ENCODE data around the gene ASB3. TPM values are rescaled to one million over a fixed set of nuclear protein-coding genes. Genes with fewer than 3 reads are reported as not detected.
"Not testable (repeated sequence)": the region's sequence is repeated elsewhere in the genome, so short reads cannot be mapped to it uniquely, and the experiment has no call there.

The ASB3 gene
- total RNA-seq, 3 donors from 2014 or later = 11.5 to 15.9 (median 12.8) TPM

DNA sequence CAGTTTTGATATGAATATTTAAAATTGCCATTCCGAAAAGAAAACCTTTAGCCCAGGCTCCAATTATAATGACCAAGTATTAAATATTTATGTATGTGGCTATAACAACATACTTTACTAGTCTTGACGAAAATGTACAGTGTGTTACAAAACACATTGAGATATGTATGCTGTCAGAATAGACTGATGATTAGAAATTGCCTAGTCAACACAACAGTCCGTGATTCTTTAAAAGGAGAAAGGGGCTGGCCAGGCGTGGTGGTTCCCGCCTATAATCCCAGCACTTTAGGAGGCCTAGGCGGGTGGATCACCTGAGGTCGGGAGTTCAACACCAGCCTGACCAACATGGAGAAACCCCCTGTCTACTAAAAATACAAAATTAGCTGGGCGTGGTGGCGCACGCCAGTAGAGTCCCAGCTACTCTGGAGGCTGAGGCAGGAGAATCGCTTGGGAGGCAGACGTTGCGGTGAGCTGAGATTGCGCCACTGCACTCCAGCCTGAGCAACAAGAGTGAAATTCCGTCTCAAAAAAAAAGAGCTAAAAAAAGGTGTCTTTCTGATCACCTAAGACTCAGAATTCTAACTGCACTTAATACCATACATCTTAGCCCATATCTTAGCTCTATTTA is 17.3 kb downstream of the ASB3 start:
- Mint-ChIP-seq H3K36me3 (ENCODE audit: insufficient read depth) (peaks cover 13% of the 10 kb centered on the region), H3K27me3 (ENCODE audit: low read depth) (no peaks in the 10 kb centered on the region), H3K4me3 (peak overlapping the region; percentile 46), H3K9me3 (no peaks in the 10 kb centered on the region), H3K4me1 (ENCODE audit: low read depth) (peaks cover 24% of the 10 kb centered on the region)
- DNase-seq (no peak), ATAC-seq (no peak)

DNA sequence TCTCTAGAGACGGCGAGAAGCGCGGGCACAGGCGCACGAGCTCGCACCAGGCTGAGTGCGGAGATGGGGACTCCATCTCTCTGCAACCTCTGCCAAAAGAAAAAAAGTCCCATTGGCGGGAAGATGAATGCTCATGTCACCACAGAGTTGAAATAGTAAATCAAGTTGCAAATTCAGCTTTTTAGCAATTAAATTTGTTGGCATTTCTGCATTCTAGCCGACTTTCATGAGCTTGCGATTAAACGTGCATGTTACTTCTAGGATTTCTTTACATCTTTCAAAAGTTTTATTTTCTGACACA is 18.6 kb downstream of the ASB3 start:
- Mint-ChIP-seq H3K9me3 (no peaks in the 10 kb centered on the region), H3K4me3 (peak overlapping the region; percentile 93), H3K27me3 (ENCODE audit: low read depth) (no peaks in the 10 kb centered on the region), H3K4me1 (ENCODE audit: low read depth) (peaks cover 22% of the 10 kb centered on the region), H3K36me3 (ENCODE audit: insufficient read depth) (peaks cover 13% of the 10 kb centered on the region)
- DNase-seq = no peak
- peak in 1 of 2 donors; percentile 74 for ATAC-seq

DNA sequence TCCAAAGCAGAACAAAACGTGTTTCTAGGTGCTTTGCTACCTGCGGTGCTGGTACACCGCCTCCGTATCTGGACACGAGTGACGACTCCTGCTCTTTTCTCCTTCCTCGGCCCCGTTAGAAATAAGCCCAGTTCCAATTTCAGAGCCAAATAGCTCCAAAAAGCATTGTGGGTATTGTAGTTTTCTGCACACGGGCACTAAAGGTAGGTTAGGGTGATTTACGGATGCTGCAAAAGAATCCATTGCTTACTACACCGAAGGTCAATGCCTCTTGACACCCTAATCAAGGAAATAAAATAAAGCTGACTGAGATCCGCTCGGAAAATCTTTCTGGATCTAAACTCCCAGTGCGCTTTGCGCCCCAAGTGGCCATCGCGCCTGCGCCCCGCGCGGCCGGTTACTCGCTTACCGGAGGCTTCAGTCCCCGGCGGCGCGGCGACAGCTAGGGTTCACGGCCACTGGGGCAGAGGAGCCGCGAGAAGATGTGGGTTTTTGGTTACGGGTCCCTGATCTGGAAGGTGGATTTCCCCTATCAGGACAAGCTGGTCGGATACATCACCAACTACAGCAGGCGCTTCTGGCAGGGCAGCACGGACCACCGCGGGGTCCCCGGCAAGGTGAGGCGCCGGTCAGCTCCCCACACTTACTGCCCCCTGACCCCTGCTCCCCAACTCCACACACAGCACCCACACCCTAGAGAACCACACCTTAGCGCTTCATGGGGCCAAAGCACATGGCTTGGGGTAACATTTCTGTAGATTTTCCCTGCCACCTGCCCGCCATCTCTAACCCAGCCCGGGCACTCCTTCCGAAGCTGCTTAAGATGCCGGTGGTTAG is 19.1 kb downstream of the ASB3 start, which contains the start of gene CHAC2:
Gene CHAC2, plus strand, starts transcription at position 400 of the 837 bp plus-strand sequence. Its CDS starts 83 bp downstream, at position 483.
- ATAC-seq = peak; percentile 96 to 97
- Mint-ChIP-seq H3K36me3 (ENCODE audit: insufficient read depth) (peaks cover 17% of the 10 kb centered on the region), H3K9me3 (no peaks in the 10 kb centered on the region), H3K4me1 (ENCODE audit: low read depth) (peaks cover 22% of the 10 kb centered on the region), H3K4me3 (peak within 1 kb of the TSS; percentile 93), H3K27me3 (ENCODE audit: low read depth) (no peaks in the 10 kb centered on the region)
- DNase-seq = peak; percentile 75

DNA sequence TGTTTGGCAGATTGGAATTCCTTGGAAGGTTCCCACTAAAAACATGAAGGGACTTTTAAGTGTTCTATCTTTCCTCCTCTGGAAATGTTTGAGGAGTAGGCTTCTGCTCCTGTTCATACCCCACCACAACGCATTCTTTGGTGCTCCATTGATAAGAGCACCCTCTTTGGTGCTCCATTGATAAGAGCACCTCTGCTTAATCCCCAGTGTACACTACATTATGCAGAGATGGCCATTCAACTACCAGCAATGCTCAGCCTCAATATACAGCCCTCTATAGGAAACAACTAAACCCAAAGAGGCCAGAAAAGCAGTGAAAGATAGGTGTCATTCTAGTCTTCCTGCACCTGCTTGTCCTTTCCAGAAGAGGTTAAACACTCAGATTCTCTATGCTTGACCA is 21.0 kb downstream of the ASB3 start:
- Mint-ChIP-seq H3K27me3 (ENCODE audit: low read depth) (no peaks in the 10 kb centered on the region), H3K36me3 (ENCODE audit: insufficient read depth) (peaks cover 20% of the 10 kb centered on the region), H3K9me3 (no peaks in the 10 kb centered on the region), H3K4me1 (ENCODE audit: low read depth) (peaks cover 20% of the 10 kb centered on the region), H3K4me3 (no peak overlapping the region)
- ATAC-seq = no peak
- DNase-seq = no peak

DNA sequence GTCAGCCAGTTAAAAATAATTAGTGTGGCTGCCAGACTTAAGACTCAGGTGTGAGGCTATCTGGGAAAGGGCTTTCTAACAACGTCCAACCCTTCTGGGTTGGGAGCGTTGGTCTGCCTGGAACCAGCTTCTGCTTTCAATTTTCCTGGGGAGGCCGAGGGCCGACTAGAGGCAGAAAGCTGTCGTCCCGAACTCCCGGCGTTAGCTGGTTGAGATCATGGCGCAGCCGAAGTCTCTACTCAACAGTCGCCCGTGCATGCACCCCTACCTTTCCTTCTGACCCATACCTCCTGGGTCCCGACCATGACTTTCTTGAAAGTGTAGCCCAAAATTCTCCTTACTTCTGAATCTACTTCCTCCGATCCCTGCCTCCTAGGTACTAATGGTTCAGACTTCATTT is 29.5 kb downstream of the ASB3 start:
- not testable (repeated sequence) for ATAC-seq; H3K4me3 Mint-ChIP-seq; H3K4me1 Mint-ChIP-seq (ENCODE audit: low read depth); H3K9me3 Mint-ChIP-seq; H3K27me3 Mint-ChIP-seq (ENCODE audit: low read depth); DNase-seq
- peaks cover 23% of the 10 kb centered on the region for H3K36me3 Mint-ChIP-seq (ENCODE audit: insufficient read depth)

DNA sequence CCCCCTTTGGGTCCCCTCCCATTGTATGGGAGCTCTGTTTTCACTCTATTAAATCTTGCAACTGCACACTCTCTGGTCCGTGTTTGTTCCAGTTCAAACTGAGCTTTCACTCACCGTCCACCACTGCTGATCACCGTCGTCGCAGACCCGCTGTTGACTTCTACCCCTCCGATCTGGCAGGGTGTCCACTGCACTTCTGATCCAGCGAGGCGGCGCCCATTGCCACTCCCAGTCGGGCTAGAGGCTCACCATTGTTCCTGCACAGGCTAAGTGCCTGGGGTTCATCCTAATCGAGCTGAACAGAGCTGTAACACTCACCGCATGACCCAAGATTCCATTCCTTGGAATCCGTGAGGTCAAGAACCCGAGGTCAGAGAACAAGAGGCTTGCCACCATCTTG is 30.1 kb downstream of the ASB3 start:
- no peak for ATAC-seq
- Mint-ChIP-seq H3K4me1 (ENCODE audit: low read depth) (peaks cover 7% of the 10 kb centered on the region), H3K36me3 (ENCODE audit: insufficient read depth) (peaks cover 19% of the 10 kb centered on the region), H3K9me3 (no peaks in the 10 kb centered on the region), H3K4me3 (no peak overlapping the region), H3K27me3 (ENCODE audit: low read depth) (no peaks in the 10 kb centered on the region)
- no peak for DNase-seq

DNA sequence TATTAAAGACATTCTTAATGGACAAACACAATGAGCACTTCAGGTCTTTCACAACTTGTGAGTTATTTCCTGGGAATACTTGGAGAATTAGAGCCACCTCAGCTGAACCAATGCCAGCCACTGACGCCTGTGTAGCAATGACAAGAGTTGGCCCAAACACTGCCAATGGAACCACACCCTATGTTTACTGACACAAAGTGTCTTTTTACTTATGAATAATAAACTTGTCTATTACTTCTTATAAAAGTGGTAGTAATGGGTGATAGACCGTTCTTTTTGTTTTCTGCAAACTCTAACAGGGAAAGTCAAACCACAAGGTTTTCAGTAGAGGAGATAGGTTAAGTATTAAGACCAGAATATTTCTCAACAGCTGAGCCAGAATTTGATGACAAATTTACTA is 31.6 kb downstream of the ASB3 start:
- DNase-seq = no peak
- Mint-ChIP-seq H3K9me3 (no peaks in the 10 kb centered on the region), H3K4me3 (no peak overlapping the region), H3K4me1 (ENCODE audit: low read depth) (peaks cover 14% of the 10 kb centered on the region), H3K27me3 (ENCODE audit: low read depth) (no peaks in the 10 kb centered on the region), H3K36me3 (ENCODE audit: insufficient read depth) (peaks cover 18% of the 10 kb centered on the region)
- no peak for ATAC-seq

DNA sequence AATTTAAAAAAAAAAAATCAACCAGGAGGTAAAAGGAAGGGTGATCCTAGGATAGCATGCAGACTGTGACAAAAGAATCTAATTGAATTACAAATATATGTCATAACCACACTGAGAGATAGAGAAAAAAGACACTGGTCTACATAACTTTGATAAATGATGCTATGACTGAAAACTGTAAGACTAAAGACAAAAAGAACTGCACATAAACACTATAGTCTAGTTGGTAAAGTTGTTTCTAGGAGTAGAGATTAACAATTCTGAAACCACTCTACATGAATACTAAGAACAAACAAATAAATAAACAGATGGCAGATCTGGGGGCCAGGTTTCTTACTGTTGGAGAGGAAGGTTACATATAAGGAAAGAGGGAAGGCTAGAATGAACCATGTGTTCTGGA is 33.7 kb downstream of the ASB3 start:
- Mint-ChIP-seq H3K4me3 (no peak overlapping the region), H3K36me3 (ENCODE audit: insufficient read depth) (peaks cover 26% of the 10 kb centered on the region), H3K27me3 (ENCODE audit: low read depth) (no peaks in the 10 kb centered on the region), H3K9me3 (no peaks in the 10 kb centered on the region), H3K4me1 (ENCODE audit: low read depth) (peaks cover 14% of the 10 kb centered on the region)
- DNase-seq (no peak), ATAC-seq (no peak)

DNA sequence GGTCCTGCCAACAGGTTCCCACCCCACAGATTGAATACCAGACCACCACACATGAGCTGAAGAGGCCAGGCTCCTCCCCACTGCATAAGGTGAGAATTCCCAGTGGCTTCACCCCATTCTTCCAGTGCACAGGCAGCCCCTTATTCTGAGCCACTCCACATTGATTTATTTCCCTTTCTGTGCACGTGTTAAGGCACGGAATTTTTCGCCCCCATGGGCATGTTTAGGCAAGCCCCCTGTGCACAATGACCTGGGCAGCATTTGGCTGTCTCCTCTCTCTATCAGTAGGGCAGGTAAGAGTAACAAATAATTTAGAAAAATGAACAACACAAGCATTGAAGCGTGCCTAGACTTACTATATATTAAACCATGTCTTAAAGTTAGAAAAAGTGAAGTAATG is 34.4 kb downstream of the ASB3 start:
- no peaks in the 10 kb centered on the region for H3K27me3 Mint-ChIP-seq (ENCODE audit: low read depth)
- peaks cover 27% of the 10 kb centered on the region for H3K36me3 Mint-ChIP-seq (ENCODE audit: insufficient read depth)
- no peak overlapping the region for H3K4me3 Mint-ChIP-seq
- H3K9me3 Mint-ChIP-seq = no peaks in the 10 kb centered on the region
- ATAC-seq (no peak), DNase-seq (no peak)
- H3K4me1 Mint-ChIP-seq (ENCODE audit: low read depth) = peaks cover 14% of the 10 kb centered on the region

DNA sequence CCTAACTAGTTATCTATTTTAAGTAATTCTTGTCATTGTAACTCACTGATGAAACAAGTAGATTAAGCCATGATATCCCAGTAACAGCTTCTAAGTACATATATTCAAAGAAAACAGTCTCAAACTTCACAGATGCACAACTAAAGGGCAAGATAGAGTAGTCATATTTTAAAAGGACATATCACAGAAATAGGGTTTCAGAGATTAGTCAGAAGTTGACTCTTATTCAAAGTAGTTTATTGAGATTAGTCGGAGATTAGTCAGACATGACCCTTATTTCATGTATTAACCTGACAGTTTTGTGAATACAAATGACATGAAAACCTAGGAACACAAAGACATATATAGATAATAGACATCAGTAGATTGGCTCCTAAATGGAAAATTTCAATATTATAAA is 35.0 kb downstream of the ASB3 start:
- no peak overlapping the region for H3K4me3 Mint-ChIP-seq
- ATAC-seq = peak; percentile 94 to 95

DNA sequence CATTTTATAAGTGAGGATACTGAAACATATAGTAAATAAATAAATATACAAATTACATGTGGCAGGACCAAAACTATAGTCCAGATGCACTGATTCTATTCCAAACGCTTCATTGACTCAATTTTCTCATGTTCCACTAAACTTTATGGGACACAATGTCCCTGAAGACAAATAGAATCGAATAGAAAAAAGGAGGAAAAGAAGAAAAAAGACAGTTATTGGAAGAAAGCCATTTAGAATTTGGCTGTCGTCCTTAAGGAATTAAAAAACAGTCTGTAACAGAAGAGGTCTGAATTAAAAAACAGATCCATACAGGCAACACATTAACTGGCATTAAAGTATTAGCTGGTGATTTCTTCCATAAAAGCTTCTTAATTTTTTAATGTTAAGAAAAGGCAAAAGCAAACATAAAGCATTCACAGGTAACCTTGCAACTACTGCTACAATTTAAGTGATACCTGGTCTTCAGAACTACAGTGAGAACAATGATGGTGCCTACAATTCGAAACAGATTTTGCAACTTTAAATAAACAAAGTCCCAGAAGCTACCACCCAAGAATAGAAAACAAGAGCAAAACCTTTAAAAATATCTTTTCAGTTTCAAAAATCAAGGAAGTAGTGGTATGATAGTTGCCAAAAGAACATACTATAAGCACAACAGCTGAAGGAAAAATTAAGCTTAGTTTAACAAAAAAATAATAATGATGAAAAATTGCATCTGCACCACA is 36.5 kb downstream of the ASB3 start:
- DNase-seq (no peak), ATAC-seq (no peak)
- H3K27me3 Mint-ChIP-seq (ENCODE audit: low read depth) = no peaks in the 10 kb centered on the region
- no peaks in the 10 kb centered on the region for H3K9me3 Mint-ChIP-seq
- H3K4me3 Mint-ChIP-seq = no peak overlapping the region
- H3K36me3 Mint-ChIP-seq (ENCODE audit: insufficient read depth) = peaks cover 26% of the 10 kb centered on the region
- H3K4me1 Mint-ChIP-seq (ENCODE audit: low read depth) = peaks cover 14% of the 10 kb centered on the region

More for the DNA sequence above, 35.0 kb downstream of the ASB3 start:
- DNase-seq = no peak
- no peaks in the 10 kb centered on the region for H3K9me3 Mint-ChIP-seq
- peaks cover 25% of the 10 kb centered on the region for H3K36me3 Mint-ChIP-seq (ENCODE audit: insufficient read depth)
- H3K27me3 Mint-ChIP-seq (ENCODE audit: low read depth) = no peaks in the 10 kb centered on the region
- H3K4me1 Mint-ChIP-seq (ENCODE audit: low read depth) = peaks cover 14% of the 10 kb centered on the region

DNA sequence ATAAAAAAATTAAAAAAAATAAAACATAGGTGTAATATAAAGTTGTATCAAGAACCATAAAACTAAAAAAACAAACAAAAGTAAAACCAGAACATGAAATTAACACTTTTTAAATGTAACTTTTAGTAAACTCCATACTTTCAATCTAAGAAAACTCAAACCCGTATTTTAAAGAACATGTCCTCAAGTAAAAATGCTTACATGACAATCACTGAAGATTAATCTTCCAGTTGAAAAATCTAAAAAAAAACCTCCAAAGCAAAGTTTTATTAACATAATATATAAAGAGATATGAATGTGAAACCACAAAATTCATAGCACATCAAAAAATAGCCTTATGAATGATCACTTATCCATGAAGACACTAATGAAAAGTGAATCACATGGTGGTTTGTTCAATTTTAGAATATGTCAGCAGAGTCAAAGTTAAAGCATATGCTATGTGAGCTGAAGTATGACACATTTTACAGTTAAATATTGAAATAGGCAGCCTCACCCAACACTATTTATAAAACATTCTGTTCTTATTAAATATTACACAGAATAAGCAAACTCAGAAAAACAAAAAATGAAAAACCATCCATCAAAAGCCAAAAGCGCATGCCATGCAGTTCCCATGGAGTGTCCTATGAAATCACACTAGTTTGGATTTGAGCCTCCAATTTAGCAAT is 42.2 kb downstream of the ASB3 start:
- H3K4me3 Mint-ChIP-seq = no peak overlapping the region
- ATAC-seq (no peak), DNase-seq (no peak)
- H3K9me3 Mint-ChIP-seq = no peaks in the 10 kb centered on the region
- peaks cover 33% of the 10 kb centered on the region for H3K36me3 Mint-ChIP-seq (ENCODE audit: insufficient read depth)
- H3K4me1 Mint-ChIP-seq (ENCODE audit: low read depth) = peaks cover 7% of the 10 kb centered on the region
- H3K27me3 Mint-ChIP-seq (ENCODE audit: low read depth) = no peaks in the 10 kb centered on the region

DNA sequence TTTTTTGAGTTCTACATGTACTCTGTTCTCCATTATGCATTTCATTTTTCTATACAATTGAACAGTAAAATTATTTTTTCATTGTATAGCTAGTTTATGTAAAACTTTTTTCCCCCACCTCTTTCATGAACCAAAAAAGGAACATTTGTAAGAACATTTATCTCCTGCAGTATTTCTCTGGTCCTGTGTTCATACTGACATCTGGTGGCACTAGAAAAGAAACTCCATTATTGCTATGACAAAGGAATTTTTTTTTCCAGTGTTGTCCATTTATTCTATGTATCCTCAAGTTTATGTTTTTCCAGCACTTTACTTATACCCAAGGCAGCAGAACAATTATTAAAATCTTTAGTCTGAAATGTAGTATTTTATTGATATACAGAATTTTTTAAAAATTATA is 46.6 kb downstream of the ASB3 start:
- Mint-ChIP-seq H3K4me1 (ENCODE audit: low read depth) (peaks cover 7% of the 10 kb centered on the region), H3K27me3 (ENCODE audit: low read depth) (no peaks in the 10 kb centered on the region), H3K36me3 (ENCODE audit: insufficient read depth) (peaks cover 19% of the 10 kb centered on the region), H3K4me3 (no peak overlapping the region), H3K9me3 (no peaks in the 10 kb centered on the region)
- no peak for DNase-seq
- no peak for ATAC-seq

DNA sequence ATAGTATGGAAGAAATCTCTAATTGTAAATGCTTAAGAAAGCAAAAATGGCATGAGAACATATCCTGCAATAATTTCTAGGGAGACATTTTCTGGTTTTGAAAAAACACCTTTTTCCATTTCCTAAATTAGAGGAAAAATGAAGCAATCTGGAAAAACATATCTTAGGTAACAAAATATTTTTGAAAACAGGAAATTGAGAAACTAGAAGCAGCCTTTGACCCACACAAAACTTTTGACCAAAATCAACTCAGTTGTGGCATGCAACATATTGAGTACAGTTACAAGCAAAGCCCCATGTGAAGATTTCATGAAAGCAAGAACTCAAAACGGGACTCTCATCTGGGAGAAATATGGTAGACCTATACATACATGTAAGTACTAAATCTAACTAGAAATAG is 47.7 kb downstream of the ASB3 start:
- DNase-seq = no peak
- Mint-ChIP-seq H3K36me3 (ENCODE audit: insufficient read depth) (peaks cover 28% of the 10 kb centered on the region), H3K27me3 (ENCODE audit: low read depth) (no peaks in the 10 kb centered on the region), H3K4me3 (no peak overlapping the region), H3K4me1 (ENCODE audit: low read depth) (peaks cover 7% of the 10 kb centered on the region), H3K9me3 (no peaks in the 10 kb centered on the region)
- no peak for ATAC-seq

All from activated T-cell treated with anti-CD3 and anti-CD28 coated beads, Interleukin-2, amount 50 U/mL, for 4 hours (primary cell).